Central memory CD4-positive, alpha-beta T cell (primary cell): ENCODE results near the gene ACP1.

Source experiments
- DNase-seq: peaks from one replicate; pipeline ENCODE4 v3.0.0; 2022
- total RNA-seq, 3 experiments: gene quantifications; one replicate each; lab custom pipeline; 2026; lab: John Stamatoyannopoulos, UW

ACP1 gene
- 46.7 to 158 (median 85.6) reads per million in 3 experiments for total RNA-seq

DNA sequence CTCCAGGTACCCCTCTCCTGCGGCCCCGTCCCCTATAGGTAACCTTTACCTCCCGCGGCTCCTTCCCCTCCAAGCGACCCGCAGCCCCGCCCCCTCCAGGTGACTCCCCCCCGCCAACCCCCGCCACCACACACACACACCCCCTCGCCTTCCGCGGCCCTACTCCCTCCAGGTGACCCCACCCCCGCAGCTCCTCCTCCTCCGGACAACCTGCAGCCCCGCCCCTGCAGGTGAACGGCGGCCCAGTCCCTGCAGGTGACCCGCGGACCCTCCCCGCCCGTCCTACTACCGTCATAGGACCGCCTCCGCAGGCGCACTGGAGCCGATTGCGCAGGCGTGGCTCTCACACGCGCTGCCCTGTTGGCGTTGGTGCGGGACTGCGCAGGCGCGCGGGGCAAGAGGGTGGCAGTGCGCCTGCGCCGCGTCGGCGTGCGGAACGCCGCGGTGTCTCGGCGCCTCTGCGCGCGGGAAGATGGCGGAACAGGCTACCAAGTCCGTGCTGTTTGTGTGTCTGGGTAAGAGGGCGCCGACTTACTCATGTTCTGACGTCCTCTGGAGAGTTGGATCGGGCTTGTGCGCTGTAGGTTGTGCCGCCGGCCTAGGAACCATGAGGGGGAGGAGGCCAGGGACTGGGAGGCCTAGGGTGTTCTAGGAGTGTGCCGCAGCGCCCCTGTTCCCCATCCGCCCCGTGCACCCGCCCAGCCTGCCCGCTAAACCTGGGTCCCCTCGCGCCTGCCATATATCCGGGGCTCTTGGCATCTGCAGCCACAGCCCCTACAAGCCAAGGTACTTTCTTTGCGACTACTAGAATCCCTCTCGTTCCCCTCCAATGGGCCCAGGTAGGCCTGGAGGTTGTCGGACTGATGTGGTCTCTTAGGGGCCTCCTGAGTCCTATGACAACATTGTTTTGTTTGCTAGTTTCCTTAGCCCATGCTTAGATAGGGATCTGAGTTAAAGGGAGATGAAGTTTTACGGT is at the start of gene ACP1:
Gene ACP1, plus strand, starts transcription at position 455 of the 976 bp plus-strand sequence. Its CDS starts 18 bp downstream, at position 473.
- peak; percentile 96 for DNase-seq

DNA sequence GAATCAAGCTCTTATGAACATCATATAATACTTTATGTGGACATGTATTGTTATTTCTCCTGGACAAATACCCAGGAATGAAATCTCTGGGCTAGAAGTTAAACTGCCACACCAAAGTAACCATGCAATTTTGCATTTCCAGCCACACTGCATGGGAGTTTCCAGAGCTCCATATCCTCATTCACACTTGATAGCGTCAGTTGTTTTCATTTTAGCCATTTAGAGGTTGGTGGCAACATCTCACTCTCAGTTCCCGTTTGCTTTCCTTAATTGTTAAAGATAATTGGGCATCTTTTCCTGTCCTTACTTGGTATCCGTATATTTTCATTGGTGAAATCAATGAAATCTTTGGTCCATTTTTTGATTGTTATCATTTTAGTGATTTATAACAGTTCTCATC is 48.7 kb upstream of the ACP1 start:
- DNase-seq, result no peak

- DNase-seq, result no peak
These were observed 41.3 kb upstream of the ACP1 start for GRCh38 chr2:223451-223850.

- DNase-seq, result no peak
These were observed 40.6 kb upstream of the ACP1 start for GRCh38 chr2:223971-224760.

DNA sequence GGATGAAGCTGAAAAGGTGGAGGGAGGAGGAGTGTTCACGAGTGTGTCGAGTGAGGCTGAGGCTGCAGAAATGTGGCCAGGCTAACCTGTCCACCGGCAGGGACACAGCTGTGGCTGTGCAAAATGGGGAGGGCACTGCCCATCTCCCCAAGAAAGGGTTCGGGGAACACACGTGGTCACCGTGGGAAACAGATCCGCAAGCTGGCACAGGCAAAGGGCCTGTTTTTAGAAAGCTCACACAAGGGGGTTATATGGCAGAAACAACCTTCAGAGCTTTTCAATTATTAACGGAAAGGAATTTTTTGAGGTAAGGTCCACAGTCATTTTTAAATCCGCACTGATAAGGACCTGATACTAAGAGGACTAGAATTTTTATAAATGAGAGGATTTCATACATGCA is 36.6 kb upstream of the ACP1 start:
- no peak for DNase-seq

DNA sequence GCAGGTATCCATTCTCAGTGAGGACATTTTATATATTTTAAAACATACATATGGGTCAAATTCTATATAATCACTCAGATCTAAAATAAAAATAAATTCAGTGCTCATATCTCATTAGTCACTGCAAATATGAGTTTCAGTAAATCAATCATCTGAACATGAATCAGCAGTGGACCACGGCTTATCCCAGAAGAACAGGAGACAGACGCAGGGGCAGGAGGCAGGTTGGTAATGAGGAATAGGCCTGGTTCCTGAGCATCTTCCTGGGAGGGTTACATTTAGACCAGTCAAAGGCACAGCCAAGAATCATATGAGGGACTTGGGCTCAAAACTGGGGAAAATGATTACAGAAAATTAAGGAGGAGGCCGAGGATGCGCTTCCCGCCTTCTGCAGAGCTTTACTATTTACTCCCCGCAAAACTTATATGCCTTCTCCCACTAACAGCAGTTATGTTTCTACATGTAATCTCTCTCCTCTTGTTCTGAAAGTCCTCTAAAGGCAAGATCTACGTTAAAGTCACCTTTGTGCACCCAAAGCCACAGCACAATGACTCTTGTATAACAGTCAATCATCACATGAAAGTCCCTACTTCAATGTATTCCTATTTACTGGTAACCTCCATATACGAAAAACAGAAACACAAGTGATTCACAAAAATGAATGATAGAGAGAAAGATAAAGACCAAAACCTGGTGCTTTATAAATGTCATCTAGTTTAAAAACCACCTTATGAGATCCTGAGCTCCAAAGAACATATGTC is 36.0 kb upstream of the ACP1 start:
- no peak for DNase-seq

DNA sequence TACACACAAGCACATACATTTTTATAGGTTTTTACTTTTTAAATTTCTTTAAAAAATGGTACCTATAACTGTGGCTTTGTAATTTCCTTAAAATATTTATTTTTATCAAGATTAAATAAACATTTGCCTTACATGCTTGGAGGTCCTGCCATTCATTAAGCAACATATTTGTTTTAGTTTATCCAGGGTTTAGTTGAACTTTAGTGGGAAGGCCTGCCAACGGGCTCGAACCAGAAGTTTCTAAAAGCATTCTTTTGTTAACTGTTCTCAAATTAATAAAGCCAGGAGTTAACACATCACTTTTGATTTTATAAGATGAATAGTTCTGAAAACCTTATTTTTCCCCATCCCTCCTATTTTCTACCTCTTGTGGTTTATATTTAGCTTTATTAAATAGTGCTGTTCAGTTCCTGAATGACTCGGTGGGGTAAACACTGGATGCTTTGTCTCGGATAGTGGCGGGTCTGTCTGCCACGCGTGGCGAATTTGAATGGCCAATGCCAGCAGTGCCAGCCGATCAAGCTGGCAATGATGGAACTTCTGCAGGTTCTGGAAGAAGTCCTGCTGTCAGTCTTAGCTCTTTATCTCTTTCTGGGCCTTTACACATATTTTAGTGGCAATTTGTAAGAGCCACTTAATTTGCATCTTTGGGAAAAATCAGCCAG is 33.1 kb upstream of the ACP1 start:
- no peak for DNase-seq

GRCh38 chr2:233030-233429 is 31.7 kb upstream of the ACP1 start:
- no peak for DNase-seq

GRCh38 chr2:234421-234820 is 30.3 kb upstream of the ACP1 start:
- no peak for DNase-seq

DNA sequence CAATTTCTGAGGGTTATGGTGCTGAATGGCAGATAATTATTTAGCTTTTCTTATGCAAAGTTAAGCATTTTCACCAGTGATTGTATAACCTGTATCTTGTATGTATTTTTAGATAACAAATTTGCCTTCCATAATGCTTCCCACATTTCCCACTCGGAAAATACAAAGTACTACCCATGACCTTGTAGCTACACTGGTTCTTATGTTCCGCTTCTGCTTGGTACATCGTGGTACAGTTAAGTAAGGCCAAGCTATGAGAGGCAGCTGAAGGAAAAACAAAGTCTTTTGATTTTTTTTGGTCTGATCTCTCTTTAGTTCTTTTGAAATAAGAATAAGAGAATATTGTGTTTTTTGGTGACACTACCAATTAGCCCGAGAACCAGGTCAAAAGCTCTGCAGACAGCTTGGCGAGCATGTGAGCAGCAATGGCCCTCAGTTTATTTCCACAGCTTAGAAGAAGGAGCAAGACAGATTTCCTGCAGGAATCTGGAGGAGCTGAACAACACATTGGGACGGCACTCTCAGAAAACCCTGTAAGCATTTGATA is 27.7 kb upstream of the ACP1 start:
- no peak for DNase-seq

- no peak for DNase-seq
These were observed 26.9 kb upstream of the ACP1 start for GRCh38 chr2:237878-238277.

- DNase-seq, result no peak
These were observed 26.3 kb upstream of the ACP1 start for GRCh38 chr2:238431-238830.

- DNase-seq, result no peak
These were observed 25.9 kb upstream of the ACP1 start for GRCh38 chr2:238869-239268.

- DNase-seq, result no peak
These were observed 20.2 kb upstream of the ACP1 start for GRCh38 chr2:244547-244946.

DNA sequence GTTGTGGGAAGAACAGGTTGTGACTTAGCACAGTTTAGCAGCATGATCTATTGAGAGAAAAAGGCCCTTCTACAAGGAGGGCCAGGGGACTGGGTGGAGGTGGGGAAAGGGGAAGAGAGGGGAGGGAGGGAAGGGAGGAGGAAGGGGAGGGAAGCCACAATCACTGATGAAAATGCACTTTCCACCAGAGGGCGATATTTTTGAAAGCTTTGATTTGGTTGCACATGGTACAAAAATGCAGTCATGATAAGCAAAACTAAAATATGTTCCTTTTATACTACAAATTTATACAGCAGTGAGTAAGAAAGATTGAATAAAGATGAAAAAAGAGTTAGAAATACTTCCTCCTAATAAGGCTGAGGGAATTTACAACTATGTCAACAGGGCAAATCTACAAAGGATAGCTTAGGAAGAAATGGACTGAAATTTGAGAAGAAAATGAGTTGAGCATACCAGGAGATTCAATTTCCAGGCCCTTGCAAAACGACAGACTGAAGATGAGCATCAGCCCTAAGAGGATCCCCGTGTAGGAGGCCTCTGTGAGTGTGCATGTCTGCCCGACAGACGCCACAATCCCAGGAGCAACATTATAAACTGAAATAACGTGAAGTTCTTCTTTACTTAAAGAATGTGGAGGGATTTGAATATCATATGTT is 18.1 kb upstream of the ACP1 start:
- peak; percentile 29 for DNase-seq

GRCh38 chr2:248724-249123 is 16.0 kb upstream of the ACP1 start:
- no peak for DNase-seq

DNA sequence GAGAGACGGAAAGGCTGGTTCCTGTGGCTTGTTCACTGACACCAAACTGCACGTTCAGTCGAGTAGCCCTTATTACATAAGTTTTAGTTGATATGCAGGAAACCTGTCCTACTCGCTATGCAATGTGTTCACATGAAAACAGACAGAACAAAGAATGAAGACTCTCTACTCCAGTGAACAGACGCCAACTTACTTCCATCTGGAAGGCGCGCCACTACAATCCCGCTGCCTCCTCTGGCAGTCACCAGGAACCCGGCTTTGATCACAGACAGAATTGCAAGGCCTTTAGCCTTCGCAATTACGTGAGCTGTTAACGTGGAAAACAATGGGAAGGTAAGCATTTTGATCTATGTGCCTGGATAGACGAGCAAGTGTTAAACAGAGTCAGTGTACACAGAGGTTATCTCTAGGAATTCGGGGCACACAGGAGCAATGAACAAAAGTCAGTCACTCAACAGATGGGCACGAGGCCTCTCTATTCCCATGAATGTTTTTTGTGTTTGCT is 15.2 kb upstream of the ACP1 start:
- no peak for DNase-seq

DNA sequence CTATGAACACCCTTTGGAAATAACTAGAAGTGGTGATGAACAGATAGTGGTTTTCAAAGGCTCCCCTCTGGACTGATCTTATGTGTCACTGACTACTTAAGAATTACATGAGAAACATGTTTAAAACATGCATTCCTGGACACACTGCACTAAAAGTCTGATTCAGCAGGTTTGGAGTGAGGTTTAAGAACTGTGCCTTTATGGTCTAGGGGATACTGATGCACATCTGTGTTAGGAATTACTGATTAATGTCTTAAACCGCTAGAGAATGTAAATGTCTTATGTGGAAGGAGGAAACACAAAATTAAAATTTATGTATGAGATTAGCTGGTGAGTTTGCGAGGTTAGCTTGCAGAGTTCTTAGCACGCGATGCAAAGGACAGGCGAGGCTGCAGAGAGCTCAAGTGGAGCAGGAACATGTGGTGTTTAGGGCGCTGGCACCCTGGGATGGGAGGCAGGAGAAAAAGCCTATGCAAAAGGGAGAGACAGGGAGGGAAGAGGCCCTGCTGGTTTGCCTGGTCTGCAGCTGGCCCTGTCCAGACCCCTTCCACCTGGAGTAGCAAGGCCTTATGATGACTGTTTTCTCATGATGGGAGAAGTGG is 12.6 kb upstream of the ACP1 start:
- DNase-seq, result no peak

DNA sequence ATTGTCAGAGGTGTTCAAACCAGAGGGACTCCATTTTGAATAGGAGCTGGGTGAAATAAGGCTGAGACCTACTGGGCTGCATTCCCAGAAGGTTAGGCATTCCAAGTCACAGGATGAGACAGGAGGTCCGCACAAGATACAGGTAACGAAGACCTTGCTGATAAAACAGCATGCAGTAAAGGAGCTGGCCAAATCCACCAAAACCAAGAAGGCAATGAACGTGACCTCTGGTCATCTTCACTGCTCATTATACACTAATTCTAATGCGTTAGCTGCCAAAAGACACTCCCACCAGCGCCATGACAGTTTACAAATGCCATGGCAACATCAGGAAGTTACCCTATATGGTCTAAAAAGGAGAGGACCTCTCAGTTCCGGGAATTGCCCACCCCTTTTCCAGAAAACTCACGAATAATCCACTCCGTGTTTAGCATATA is 11.5 kb upstream of the ACP1 start:
- no peak for DNase-seq

DNA sequence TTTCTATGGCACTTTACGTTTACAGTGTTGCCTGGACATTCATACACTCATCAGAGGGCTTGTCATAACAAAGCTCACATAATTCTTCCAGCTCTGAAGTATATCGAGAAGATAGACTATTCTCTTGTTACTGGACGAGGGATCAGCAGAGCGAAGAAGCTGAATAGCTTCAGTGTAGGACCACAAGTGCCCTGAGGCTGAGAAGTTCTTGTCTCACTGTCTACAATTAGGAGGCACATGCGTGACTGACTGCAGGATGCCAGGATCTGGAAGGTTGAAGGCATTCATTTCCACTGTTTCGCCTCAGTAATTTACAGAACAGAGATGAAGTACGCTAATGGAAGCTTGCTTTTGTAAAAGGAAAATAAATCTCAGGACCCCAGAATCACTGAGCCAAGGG is 10.5 kb upstream of the ACP1 start:
- DNase-seq, result no peak

- DNase-seq, result no peak
These were observed 9.6 kb upstream of the ACP1 start for GRCh38 chr2:255195-255594.
